A172 (cell line): ENCODE results near the gene SH3BGRL2. TPM values are rescaled to one million over a fixed set of nuclear protein-coding genes. Genes with fewer than 3 reads are reported as not detected.
"Not testable (repeated sequence)": the region's sequence is repeated elsewhere in the genome, so short reads cannot be mapped to it uniquely, and the experiment has no call there.

Experiments used
- DNase-seq: peaks from one replicate; pipeline ENCODE4 v3.0.0-alpha.2; 2015; ENCODE audit warnings: low spot score
- total RNA-seq: library from RNA; depleted of rRNA; stranded (reverse); fragments of >200 nt; shearing (Covaris generic); gene quantifications from 2 replicates; pipeline ENCODE4 v1.2.3, GENCODE V29; 2014; rRNA removed

Gene SH3BGRL2
- total RNA-seq, 1 experiment from 2014 or later: 1.2 TPM

- DNase-seq: not testable (repeated sequence)
Measured at GRCh38 chr6:79745282-79745681, 114.2 kb downstream of the SH3BGRL2 start.

GRCh38 chr6:79746325-79746724 lies 115.2 kb downstream of the SH3BGRL2 start:
- DNase-seq: not testable (repeated sequence)

- DNase-seq: no peak
Measured at GRCh38 chr6:79750806-79751205, 119.7 kb downstream of the SH3BGRL2 start.

Other genes starting within 250 kb of the SH3BGRL2 start
- 1.7 and 2.1 TPM in 2 replicates for gene LCA5, start 93.9 kb upstream of the SH3BGRL2 start, total RNA-seq